OCI-LY1 (cell line): ENCODE measurements around the gene PLCE1.

ENCODE experiments used
- EZH2 ChIP-seq: fragments of 200-600 bp; sonication (generic), shearing (Covaris generic); IDR thresholded peaks from 2 replicates; pipeline ENCODE4 v1.8.0; 2017; ENCODE audit warnings: borderline replicate concordance, mixed run types, mild to moderate bottlenecking, antibody characterized with exemption, low read length, moderate library complexity, mixed read lengths
- TF ChIP-seq, protein P1 (sequence below): fragments of 200-600 bp; sonication (generic), shearing (Covaris generic); IDR thresholded peaks from 2 replicates; pipeline ENCODE4 v1.5.1; 2017; ENCODE audit warnings: mild to moderate bottlenecking, antibody characterized with exemption, low read length, moderate library complexity, mixed read lengths

DNA sequence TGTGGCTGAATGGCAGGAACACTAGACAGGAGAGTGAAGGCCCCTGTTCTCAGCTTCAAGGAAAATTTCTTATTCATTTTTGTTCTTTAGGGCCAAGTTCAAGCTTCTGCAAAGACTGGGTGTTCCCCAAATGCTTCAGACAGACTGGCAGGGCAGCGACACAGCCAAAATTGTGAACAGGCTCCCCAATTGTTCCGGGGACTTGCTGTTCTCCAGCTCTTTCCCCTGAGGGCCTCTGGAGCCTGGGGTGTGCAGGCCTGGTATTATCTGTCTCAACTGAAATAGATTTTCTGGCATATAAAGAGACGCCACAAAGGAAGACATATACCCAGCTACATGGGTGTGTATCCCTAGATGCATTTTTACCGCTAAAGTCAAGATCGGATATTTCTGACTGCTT is 30.3 kb upstream of the PLCE1 start:
- TF ChIP-seq, protein P1, sequence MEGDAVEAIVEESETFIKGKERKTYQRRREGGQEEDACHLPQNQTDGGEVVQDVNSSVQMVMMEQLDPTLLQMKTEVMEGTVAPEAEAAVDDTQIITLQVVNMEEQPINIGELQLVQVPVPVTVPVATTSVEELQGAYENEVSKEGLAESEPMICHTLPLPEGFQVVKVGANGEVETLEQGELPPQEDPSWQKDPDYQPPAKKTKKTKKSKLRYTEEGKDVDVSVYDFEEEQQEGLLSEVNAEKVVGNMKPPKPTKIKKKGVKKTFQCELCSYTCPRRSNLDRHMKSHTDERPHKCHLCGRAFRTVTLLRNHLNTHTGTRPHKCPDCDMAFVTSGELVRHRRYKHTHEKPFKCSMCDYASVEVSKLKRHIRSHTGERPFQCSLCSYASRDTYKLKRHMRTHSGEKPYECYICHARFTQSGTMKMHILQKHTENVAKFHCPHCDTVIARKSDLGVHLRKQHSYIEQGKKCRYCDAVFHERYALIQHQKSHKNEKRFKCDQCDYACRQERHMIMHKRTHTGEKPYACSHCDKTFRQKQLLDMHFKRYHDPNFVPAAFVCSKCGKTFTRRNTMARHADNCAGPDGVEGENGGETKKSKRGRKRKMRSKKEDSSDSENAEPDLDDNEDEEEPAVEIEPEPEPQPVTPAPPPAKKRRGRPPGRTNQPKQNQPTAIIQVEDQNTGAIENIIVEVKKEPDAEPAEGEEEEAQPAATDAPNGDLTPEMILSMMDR: no peak
- TF ChIP-seq EZH2: no peak
